Thymus (tissue), 11 donors: ENCODE measurements around the gene TMEM145. TPM values are rescaled to one million over a fixed set of nuclear protein-coding genes. Genes with fewer than 3 reads are reported as not detected.
A peak's percentile ranks its signal among the peaks of the same experiment; 100 is the strongest.
"Not testable (repeated sequence)": the region's sequence is repeated elsewhere in the genome, so short reads cannot be mapped to it uniquely, and the experiment has no call there.

Experiments used
- DNase-seq, 9 donors: peaks; one replicate each; pipeline ENCODE4 v3.0.0-alpha.2; 2013; ENCODE audit warnings: low spot score in 9 of 9, low read depth in 6 of 9, missing footprints in 1 of 9
- H3K27ac ChIP-seq, 2 donors: one replicate each; pipeline ENCODE4 v1.5.1; 2013; ENCODE audit warnings: control low read depth in 1 of 2, low read depth in 1 of 2, low read length in 1 of 2, mild to moderate bottlenecking in 1 of 2, moderate library complexity in 1 of 2
- H3K27me3 ChIP-seq, 2 donors: one replicate each; pipeline ENCODE4 v1.5.1; 2013; ENCODE audit warnings: low read length in 1 of 2; ENCODE audit not compliant: control insufficient read depth in 2 of 2, insufficient read depth in 1 of 2
- H3K36me3 ChIP-seq, 2 donors: one replicate each; pipeline ENCODE4 v1.5.1; 2013; ENCODE audit warnings: low read length in 1 of 2, mild to moderate bottlenecking in 1 of 2, moderate library complexity in 1 of 2; ENCODE audit not compliant: control insufficient read depth in 2 of 2, insufficient read depth in 2 of 2
- H3K4me1 ChIP-seq, 2 donors: one replicate each; pipeline ENCODE4 v1.5.1; 2013; ENCODE audit warnings: low read length in 2 of 2; ENCODE audit not compliant: control insufficient read depth in 2 of 2, insufficient read depth in 2 of 2
- H3K4me3 ChIP-seq, 2 donors: one replicate each; pipeline ENCODE4 v1.5.1; 2013; ENCODE audit warnings: low read length in 2 of 2, control low read depth in 1 of 2, mild to moderate bottlenecking in 1 of 2
- H3K9me3 ChIP-seq, 2 donors: one replicate each; pipeline ENCODE4 v1.5.1; 2013; ENCODE audit warnings: low read length in 1 of 2, mild to moderate bottlenecking in 1 of 2; ENCODE audit not compliant: control insufficient read depth in 2 of 2, insufficient read depth in 1 of 2
- WGBS: extraction: QIAGEN DNeasy Blood & Tissue Kit; methylation state at CpG from one replicate; pipeline ENCODE4 v1.1.7; 2013; 5-methylcytosine and 5-hydroxymethylcytosine counted together
- polyA plus RNA-seq: library from polyadenylated mRNA; stranded (reverse); fragments of 200-250 nt; gene quantifications from one replicate; pipeline ENCODE4 v1.2.3, GENCODE V29; 2013
- total RNA-seq: library from RNA; stranded (reverse); fragments of 120-200 nt; gene quantifications from one replicate; pipeline ENCODE4 v1.2.4, GENCODE V29; 2013
- donor health status: healthy.

Gene TMEM145
- total and polyA plus RNA-seq, 2 donors = 0.78 TPM; not detected in 1

DNA sequence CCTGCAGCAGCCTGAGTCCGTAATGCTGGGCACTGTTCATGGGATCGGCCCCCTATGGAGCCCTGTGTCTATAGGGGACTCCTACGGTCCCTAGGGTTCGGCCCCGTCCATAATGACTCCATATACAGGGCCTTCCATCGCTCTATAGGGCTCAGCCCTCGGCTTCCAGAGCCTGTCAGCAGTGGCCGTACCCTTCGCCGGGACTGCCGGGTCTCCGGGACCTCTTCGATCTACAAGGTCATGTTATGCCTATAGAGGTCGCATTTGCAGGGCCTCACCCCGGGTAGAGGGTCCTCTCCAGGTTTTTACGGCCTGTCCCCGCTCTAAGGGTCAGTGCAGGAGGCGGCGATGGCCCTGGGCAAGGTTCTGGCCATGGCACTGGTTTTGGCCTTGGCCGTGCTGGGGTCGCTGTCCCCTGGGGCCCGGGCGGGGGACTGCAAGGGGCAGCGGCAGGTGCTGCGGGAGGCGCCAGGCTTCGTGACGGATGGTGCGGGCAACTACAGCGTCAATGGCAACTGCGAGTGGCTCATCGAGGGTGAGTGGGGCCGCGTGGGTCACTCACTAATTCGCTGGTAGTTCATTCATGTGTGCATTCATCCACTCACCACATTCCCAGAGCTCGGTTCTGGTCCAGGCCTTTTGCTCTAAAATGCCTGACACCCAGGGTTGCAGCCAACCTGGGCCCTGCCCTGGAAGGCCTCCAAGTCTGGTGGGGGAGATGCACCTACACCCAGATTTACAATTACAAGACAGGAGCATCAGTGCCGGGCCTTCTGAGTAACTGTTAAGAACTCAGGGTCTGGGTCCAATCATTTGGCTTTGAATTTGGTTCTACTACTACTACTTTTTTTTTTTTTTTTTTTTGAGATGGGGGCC, 13.0 kb downstream of the TMEM145 start:
- Histone ChIP-seq H3K9me3 (peaks cover 2 to 5% of the 10 kb centered on the region in 2 donors), H3K27ac (peak overlapping the region in 1 of 2 donors; percentile 33), H3K27me3 (peaks cover 29 to 40% of the 10 kb centered on the region in 2 donors), H3K4me1 (peaks cover 9 to 16% of the 10 kb centered on the region in 2 donors), H3K36me3 (no peaks in the 10 kb centered on the region), H3K4me3 (peak overlapping the region; percentile 81 to 87)
- DNase-seq = peak in 2 of 9 donors; percentile 21 to 35
- 10% methylated on average over 37 of the region's 37 CpGs for WGBS

DNA sequence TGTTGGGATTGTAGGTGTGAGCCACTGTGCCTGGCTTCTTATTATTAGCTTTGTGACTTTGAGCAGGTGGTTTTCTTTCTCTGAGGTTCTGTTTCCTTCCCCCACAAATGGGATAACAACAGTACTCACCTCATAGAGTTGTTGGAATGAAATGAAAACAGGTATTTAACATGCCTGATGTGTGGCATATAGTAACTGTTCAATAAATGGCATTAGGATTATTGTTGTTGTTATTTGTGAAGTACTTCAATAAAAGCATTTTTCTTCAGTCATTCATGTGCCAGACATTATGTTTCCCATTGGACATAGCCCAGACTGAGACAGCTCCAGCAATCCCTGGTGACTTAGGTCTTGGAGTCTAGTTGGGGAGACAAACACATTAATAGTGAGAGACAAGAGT, 13.9 kb downstream of the TMEM145 start:
- Histone ChIP-seq H3K27ac (no peak overlapping the region), H3K4me3 (no peak overlapping the region), H3K4me1 (peaks cover 9 to 16% of the 10 kb centered on the region in 2 donors), H3K36me3 (no peaks in the 10 kb centered on the region), H3K9me3 (peaks cover 2 to 5% of the 10 kb centered on the region in 2 donors), H3K27me3 (peaks cover 27 to 32% of the 10 kb centered on the region in 2 donors)
- no peak for DNase-seq

DNA sequence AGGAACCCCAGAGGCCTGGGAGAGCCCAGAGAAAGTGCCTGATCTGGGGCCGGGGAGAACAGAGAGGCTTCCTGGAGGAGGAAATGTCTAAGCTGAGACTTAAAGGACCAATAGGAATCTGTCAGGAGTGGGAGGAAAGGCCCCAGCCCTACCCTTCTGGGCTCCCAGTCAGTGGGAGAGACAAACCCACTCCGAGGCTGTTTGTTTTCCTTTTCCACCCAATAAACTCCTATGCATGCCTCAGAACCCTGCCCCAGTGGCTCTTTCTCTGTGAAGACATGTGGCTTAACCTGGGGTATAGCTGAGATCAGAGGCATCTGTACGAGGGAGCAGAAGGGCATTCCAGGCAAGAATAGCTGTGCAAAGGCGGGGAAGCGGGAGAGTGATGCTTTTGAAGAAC, 14.3 kb downstream of the TMEM145 start:
- H3K27ac ChIP-seq = no peak overlapping the region
- peaks cover 9 to 16% of the 10 kb centered on the region in 2 donors for H3K4me1 ChIP-seq
- no peaks in the 10 kb centered on the region for H3K36me3 ChIP-seq
- H3K27me3 ChIP-seq = peaks cover 22 to 28% of the 10 kb centered on the region in 2 donors
- H3K4me3 ChIP-seq = no peak overlapping the region
- no peak for DNase-seq
- 98% methylated on average over 5 of the region's 5 CpGs for WGBS
- peaks cover under 1 to 5% of the 10 kb centered on the region in 2 donors for H3K9me3 ChIP-seq

DNA sequence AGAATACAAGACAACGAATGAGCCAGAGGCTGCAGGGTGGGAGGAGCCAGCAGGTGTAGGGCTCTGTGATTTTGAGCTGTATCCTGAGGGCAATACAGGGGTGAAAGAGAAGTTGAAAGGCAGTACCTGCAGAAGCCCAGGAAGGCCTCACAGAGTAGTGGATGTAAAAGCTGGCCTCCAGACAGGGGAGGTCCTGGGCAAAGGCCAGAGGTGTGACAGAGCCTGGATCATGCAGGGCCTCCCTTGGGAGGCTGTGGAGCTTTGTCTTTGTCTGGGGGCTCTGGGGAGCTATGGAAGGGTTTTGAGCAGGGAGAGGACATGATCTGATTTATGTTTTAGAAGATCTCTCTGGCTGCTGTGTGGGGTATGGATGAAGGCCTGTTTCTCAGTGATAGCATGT, 15.0 kb downstream of the TMEM145 start:
- peaks cover 0 to 5% of the 10 kb centered on the region in 2 donors for H3K9me3 ChIP-seq
- H3K27ac ChIP-seq = no peak overlapping the region
- H3K4me3 ChIP-seq = no peak overlapping the region
- no peaks in the 10 kb centered on the region for H3K36me3 ChIP-seq
- no peak for DNase-seq
- H3K4me1 ChIP-seq = peaks cover 9 to 16% of the 10 kb centered on the region in 2 donors
- peaks cover 18 to 20% of the 10 kb centered on the region in 2 donors for H3K27me3 ChIP-seq
- 82% methylated on average over 1 of the region's 1 CpG for WGBS

DNA sequence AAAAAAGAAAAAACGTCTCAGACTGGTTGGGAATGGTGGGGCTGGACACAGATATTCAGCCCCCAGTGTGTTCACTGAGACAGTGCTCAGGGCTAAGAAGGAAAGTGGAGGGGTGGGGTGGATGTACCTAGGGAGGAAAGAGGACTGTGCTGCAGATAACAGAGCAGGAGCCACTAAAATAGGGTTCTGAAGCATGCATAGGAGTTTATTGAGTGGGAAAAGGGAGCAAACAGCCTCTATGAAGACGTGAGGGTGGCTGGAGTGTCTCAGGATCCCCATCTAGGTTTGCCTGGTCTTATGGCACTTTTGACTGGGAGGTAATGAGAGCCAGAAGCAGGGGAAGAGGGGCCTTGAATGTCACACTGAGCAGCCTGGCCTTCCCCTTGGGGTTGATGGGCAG, 15.7 kb downstream of the TMEM145 start:
- no peak overlapping the region for H3K27ac ChIP-seq
- peaks cover 11 to 13% of the 10 kb centered on the region in 2 donors for H3K27me3 ChIP-seq
- no peak overlapping the region for H3K4me3 ChIP-seq
- 93% methylated on average over 2 of the region's 2 CpGs for WGBS
- peaks cover 9 to 16% of the 10 kb centered on the region in 2 donors for H3K4me1 ChIP-seq
- H3K36me3 ChIP-seq = no peaks in the 10 kb centered on the region
- no peak for DNase-seq
- H3K9me3 ChIP-seq = peaks cover 0 to 5% of the 10 kb centered on the region in 2 donors

DNA sequence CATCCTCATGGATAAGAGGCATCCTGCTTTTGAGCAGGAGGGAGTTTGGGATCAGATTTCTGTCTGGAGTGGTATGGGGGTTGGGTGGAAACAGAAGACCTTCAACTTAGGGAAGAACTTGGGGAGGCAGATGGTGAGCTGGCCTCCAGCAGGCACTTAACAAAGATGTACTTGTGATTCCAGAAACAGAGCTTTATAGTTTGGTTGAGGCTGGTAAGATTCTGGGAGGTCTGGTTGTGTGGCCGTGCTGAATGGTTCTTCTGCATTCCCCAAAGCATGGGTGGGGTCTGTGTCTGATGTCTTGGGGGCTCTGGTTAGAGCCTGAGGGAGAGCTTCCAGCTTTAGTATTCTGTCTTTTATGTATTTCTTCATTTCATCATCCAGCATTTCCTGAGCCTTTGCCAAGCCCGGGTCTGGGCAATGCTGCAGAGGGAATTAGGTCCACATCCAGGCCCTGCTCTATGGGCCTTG, 17.2 kb downstream of the TMEM145 start:
- Histone ChIP-seq H3K27ac (no peak overlapping the region), H3K4me1 (peaks cover 8 to 9% of the 10 kb centered on the region in 2 donors), H3K4me3 (no peak overlapping the region), H3K27me3 (no peaks in the 10 kb centered on the region), H3K9me3 (peaks cover 0 to 5% of the 10 kb centered on the region in 2 donors), H3K36me3 (no peaks in the 10 kb centered on the region)
- 94% methylated on average over 2 of the region's 2 CpGs for WGBS
- DNase-seq = no peak

DNA sequence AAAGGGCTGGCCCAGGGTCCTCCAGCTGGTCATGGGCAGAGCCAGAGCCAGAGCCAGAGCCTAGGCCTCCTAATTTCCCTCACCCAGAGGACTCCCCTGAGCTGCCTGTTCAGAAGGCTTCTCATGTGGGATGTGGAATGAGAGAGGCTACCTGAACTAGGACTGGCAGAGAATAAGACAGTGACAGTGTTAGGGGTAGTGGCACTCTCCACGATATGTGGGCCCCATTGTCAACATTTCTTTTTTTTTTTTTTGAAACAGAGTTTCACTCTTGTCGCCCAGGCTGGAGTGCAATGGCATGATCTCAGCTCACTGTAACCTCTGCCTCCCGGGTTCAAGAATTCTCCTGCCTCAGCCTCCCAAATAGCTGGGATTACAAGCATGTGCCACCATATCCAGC, 18.2 kb downstream of the TMEM145 start:
- not testable (repeated sequence) for DNase-seq

DNA sequence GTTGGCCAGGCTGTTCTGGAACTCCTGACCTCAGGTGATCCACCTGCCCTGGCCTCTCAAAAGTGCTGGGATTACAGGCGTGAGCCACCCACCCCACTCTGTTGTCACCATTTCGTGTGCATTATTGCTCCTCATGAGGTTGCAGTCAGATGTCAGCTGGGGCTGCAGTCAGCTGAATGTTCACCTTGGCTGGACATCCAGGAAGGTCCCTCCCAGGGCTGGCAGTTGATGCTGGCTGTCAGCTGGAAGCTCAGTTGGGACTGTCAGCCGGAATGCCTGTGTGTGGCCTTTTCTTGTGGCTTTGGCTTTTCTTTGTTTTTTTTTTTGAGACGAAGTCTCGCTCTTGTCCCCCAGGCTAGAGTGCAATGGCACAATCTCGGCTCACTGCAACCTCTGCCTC, 18.9 kb downstream of the TMEM145 start:
- DNase-seq = no peak
- no peaks in the 10 kb centered on the region for H3K27me3 ChIP-seq
- WGBS = 96% methylated on average over 6 of the region's 6 CpGs
- no peak overlapping the region for H3K27ac ChIP-seq
- no peak overlapping the region for H3K4me3 ChIP-seq
- H3K9me3 ChIP-seq = no peaks in the 10 kb centered on the region
- peaks cover 2 to 5% of the 10 kb centered on the region in 2 donors for H3K36me3 ChIP-seq
- H3K4me1 ChIP-seq = no peaks in the 10 kb centered on the region

More for the DNA sequence above, 18.2 kb downstream of the TMEM145 start:
- H3K36me3 ChIP-seq, H3K4me3 ChIP-seq, H3K27me3 ChIP-seq, H3K27ac ChIP-seq, H3K4me1 ChIP-seq, H3K9me3 ChIP-seq: not testable (repeated sequence)
- WGBS = 98% methylated on average over 3 of the region's 3 CpGs

DNA sequence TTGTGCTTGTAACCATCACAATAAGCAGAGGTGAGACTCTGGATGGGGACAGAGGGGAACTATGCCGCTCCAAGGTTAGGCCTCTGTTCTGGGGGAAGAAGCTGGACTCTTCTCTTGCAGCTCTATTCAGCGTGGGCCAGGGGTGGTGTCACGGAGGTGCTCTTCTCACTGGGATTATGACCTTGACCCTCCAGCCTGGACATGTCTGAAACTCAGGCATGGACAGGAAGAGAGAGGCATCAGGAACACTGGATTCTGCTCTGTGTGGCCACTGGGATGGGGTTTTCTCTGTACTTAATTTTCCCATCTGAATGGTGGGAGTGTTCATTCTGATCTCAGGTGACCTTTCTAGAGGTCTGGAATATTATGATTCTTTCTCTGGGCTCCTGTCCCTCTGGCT, 19.9 kb downstream of the TMEM145 start:
- Histone ChIP-seq H3K27ac (no peak overlapping the region), H3K9me3 (no peaks in the 10 kb centered on the region), H3K36me3 (peaks cover 2 to 5% of the 10 kb centered on the region in 2 donors), H3K4me1 (no peaks in the 10 kb centered on the region), H3K4me3 (no peak overlapping the region), H3K27me3 (no peaks in the 10 kb centered on the region)
- 97% methylated on average over 3 of the region's 3 CpGs for WGBS
- DNase-seq = no peak
